ENCODE data around the gene LRRN1.
"Not testable (repeated sequence)": the region's sequence is repeated elsewhere in the genome, so short reads cannot be mapped to it uniquely, and the experiment has no call there.

LRRN1 gene

GRCh38 chr3:3815206-3815605, 16.0 kb downstream of the LRRN1 start:
- DNase-seq = no peak

- DNase-seq = no peak
Measured at GRCh38 chr3:3816034-3816433, 16.8 kb downstream of the LRRN1 start.

- DNase-seq = no peak
Measured at GRCh38 chr3:3817865-3818264, 18.6 kb downstream of the LRRN1 start.

DNA sequence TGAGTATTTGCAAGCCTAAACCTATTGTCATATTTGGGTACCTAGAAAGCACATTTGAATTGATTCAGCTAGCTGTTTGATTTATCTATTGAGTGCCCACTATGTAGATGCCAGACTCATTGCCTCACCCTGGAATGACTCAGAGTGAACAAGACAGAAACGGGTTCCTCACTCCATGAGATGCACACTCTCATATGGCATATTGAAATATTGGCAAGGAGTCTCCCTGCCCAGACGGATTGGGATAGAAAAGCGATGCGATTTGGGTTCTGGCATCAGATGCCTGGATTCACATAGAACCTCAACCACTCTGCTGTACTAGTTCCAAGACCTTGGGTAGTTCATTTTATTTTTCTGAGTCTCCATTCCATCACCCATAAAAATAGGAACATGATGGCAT, 22.5 kb downstream of the LRRN1 start:
- no peak for DNase-seq

GRCh38 chr3:3825035-3825434, 25.8 kb downstream of the LRRN1 start:
- no peak for DNase-seq

DNA sequence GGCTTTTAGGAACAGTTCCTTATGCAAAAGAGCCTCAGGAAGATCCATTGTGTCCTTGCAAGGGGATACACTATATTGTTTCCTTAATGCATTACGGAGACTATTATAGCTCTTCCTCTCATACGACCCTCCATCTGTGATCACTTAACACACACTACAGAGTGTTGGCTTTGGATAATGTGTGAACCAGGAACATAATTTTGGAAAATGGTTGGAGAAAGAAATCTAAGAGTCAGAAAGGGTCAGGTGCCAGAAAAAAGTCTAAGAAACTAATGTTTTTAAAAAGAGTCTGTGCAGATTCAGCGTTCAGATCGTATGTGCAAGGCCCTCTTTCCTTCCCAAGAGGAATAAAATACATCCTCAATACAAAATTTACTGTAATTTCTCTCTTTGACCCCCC, 27.3 kb downstream of the LRRN1 start:
- DNase-seq = no peak

GRCh38 chr3:3827111-3827510, 27.9 kb downstream of the LRRN1 start:
- DNase-seq = no peak

DNA sequence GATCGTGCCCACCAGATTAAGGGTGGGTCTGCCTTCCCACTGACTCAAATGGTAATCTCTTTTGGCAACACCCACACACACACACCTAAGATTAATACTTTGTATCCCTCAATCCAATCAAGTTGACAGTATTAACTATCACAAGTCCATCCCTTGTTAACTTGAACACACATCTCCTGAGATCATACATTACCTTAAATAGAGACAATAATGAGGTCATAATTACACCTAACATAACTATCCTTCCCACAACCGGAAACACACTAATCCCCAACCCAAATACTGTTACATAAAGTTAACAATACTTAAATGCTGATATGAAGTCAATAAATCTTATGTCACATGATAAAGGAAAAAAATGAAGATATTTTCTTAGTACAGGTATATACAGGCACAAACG, 29.2 kb downstream of the LRRN1 start:
- DNase-seq = not testable (repeated sequence)

DNA sequence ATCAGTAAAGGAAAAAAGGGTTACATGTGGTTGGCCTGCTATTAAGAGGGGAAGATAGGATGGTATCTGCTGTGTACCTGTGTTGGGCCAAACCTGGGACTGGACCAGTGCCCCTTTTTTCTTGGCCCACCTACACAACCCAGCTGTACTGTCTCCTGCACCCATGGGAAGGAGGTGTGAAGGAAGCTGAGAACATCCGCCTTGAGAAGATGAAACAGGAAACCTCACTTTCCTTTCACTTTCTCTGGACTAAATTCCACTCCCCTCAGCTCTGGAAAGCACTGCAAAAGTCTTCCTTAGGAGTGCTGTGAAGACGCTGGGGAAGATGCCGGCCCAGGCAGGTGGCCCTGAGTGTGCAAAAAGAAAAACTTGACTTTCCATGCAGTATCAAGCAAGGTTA, 37.6 kb downstream of the LRRN1 start:
- no peak for DNase-seq

GRCh38 chr3:3842356-3842755, 43.1 kb downstream of the LRRN1 start:
- DNase-seq = no peak

GRCh38 chr3:3847994-3848922, 49.0 kb downstream of the LRRN1 start:
- DNase-seq = no peak

DNA sequence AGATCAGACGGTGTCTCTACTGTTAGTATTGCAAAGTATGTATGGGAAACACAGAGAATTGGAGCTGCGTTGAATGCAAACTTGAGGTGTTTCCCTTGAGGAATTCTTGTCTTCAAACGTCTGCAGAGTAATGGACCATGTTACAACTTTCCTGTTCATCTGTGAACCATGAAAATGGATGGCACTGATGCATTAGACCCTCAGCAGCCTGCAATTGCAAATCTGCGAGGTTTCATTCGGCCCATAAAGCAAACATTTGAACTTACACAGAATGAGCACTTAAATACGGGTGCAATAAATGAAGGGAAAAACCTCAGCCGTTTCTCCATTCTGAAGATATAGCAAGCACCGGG, 49.7 kb downstream of the LRRN1 start:
- DNase-seq = no peak

- DNase-seq = no peak
Measured at GRCh38 chr3:3851621-3852323, 52.5 kb downstream of the LRRN1 start.

- no peak for DNase-seq
Measured at GRCh38 chr3:3853544-3853943, 54.3 kb downstream of the LRRN1 start.

DNA sequence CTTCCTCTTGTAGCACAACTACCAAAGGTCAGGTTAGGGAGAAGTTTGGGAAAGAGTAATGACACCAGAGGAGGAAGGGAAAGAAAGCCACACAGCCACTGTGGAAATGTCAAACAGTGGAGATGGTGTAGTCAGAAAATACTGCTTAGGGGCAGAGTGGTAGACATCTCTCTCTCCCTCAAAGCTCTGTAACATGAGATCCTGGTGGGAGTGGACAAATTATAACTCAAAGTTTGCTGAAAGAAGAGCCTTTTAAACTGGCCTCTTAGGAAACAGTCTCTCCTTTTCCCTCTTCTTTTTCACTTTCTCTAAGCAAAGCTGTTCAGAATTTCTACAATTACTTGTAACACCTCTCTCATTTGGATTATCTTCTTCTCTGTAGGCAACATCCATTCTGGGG, 55.8 kb downstream of the LRRN1 start:
- no peak for DNase-seq

GRCh38 chr3:3860235-3860634, 61.0 kb downstream of the LRRN1 start:
- DNase-seq = no peak

GRCh38 chr3:3862534-3862933, 63.3 kb downstream of the LRRN1 start:
- no peak for DNase-seq

DNA sequence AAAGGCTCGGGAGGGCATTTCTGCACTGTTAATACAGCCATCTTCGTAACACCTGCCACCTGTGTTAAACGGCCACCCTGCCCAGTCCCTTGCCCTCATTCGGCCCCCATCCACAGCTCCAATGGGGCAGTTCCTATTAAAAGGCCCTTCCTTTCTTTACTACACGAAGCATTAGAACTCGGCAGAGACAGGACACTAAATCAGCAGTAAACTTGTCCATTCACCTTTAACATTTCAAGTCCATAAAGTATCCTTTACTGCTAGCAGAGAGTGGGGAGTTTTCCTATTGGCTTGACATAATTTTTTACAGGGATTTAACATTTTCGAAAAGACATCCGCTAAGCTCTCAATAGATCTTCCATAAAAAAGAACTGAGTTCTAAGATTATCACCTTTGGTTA, 76.3 kb downstream of the LRRN1 start:
- DNase-seq = no peak

DNA sequence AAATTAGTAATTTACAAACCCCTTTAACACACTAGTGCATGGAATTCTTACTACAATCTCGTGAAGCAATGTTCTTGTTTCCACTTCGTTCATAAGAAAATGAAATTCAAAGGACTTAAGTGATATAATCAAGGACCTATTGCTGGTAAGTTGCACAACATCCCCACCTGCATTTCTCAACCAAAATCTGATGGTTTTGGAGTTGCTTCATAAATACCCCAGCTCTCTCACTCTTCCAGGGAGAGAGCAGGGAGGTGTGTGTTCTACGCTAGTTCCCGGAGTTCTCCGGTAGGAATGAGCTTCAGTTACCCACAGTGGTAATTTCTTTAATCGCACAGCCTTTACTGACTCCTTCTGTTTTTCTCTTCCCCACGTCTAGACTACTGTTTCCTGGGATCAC, 81.8 kb downstream of the LRRN1 start:
- no peak for DNase-seq

DNA sequence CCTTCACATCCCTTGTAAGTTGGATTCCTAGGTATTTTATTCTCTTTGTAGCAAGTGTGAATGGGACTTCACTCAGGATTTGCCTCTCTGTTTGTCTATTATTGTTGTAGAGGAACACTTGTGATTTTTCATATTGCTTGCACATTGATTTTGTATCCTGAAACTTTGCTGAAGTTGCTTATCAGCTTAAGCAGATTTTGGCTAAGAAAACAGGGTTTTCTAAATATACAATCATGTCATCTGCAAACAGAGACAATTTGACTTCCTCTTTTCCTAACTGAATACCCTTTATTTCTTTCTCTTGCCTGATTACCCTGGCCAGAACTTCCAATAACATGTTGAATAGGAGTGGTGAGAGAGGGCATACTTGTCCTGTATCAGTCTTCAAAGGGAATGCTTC, 88.1 kb downstream of the LRRN1 start:
- DNase-seq = not testable (repeated sequence)

GRCh38 chr3:3893590-3893989, 94.4 kb downstream of the LRRN1 start:
- DNase-seq = no peak
